DMS53 treated with DMSO at 0.1 percent for 48 hours (cell line): ENCODE results near the gene SLC8B1.

Source experiments
- DNase-seq: peaks from one replicate; lab custom pipeline; 2025; ENCODE audit not compliant: unreplicated experiment; lab: John Stamatoyannopoulos, UW

The SLC8B1 gene

DNA sequence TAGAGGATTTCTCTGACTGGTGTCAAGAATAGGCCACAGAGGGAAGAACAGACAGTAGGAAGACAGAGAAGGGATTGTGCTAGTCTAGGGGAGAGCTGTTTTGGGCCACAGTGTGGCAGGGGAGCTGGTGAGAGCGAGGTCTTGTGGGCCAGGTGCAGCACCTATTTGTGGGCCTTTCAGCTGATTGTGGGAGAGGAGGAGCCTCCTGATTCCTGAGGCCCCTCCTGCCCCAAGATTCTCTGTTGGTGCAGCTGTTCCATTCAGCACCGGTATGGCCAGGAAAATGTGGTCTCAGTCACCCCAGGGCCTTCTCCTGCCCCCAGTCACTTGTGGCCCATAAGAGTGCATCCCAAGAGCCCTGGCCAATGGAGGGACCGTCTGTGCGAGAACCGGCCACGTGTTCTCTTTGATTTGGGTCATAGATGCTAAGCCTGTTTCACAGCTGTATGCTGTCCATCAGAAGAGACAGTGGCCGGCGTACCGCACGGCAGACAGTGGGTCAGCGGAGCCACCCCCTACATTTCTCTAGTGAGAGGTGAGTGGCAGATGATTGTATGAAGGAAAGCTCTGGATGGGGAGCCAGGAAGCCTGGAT lies 86.0 kb downstream of the SLC8B1 start:
- DNase-seq: no peak
